Stimulated activated CD8-positive, alpha-beta memory T cell treated with anti-CD3 and anti-CD28 coated beads, Interleukin-2, amount 100 ng/mL, for 48 hours (primary cell): ENCODE results near the gene C11orf21.

Source experiments
- DNase-seq, 2 donors: peaks; one replicate each; pipeline ENCODE4 v3.0.0-alpha.2; 2020; ENCODE audit warnings: low read depth in 2 of 2

C11orf21 gene

DNA sequence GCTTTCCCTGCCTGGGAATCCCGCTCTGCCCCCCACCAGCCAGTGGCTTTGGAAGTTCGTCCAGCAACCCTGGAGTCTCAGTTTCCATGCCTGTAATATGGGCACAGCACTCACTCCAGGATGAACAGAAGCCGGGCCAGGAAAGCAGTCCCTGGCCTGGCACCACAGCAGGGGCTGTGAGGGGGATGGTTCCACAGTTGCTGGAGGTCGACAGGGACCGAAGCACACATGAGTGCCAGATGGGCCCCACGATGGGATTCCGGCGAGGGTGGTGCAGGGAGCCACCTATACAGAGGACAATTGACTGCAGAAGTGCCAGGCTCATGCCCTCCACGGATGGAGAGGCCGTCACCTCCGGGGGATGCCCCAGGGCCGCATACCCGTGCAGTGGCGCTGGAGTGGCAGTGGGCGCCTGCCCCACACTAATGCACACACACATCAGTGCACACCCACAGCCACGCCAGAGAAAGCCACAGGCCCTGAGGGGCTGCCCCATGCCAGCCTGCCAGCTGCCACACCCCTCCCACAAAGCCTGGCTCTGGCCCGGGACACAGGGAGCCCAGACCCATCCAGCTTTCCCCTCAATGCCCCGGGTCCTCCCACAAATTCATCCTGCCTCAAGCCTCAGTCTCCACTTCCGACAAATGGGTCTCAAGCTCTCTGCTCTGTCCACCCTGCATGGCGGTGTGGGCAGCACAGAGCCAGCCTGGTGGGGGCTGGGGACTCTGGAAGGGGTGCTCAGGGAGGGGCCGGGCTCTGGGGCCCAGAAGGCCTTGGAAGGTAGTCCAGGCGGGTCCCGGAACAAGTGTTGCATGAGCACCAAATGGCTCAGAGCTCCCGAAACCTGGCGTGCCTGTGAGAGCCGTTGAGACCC, 41.0 kb downstream of the C11orf21 start:
- DNase-seq: no peak

DNA sequence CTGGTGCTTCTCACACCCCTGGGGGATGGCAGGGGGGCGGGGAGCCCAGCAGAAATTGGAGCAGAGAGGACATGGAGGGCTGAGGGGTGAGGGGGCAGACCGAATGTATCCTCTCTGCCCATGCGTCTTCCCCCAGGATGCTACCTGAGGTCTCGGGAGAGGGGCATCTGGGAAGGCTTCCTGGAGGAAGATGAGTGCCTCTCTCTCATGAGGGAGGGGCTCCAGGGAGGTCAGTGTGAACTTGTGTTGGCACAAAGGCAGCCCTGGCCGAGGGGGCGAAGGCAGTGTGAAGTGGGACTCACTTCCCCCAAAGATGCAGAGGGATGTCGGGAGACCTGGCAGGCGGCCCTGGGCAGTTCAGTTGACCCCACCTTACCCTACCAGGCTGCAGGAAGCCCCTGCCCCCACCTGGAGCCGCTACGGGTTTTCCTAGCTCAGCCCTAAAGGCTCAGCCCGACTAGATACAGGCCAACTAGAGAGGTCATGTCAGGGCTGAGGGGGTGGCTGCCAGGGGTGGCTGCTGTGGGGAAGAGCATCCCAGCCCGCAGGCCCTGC, 41.7 kb downstream of the C11orf21 start:
- DNase-seq: no peak

GRCh38 chr11:2259466-2259830, 42.3 kb downstream of the C11orf21 start:
- DNase-seq: no peak

GRCh38 chr11:2258501-2259465, 42.9 kb downstream of the C11orf21 start:
- no peak for DNase-seq

- DNase-seq: no peak
Observed at GRCh38 chr11:2256951-2257700, 44.6 kb downstream of the C11orf21 start.

DNA sequence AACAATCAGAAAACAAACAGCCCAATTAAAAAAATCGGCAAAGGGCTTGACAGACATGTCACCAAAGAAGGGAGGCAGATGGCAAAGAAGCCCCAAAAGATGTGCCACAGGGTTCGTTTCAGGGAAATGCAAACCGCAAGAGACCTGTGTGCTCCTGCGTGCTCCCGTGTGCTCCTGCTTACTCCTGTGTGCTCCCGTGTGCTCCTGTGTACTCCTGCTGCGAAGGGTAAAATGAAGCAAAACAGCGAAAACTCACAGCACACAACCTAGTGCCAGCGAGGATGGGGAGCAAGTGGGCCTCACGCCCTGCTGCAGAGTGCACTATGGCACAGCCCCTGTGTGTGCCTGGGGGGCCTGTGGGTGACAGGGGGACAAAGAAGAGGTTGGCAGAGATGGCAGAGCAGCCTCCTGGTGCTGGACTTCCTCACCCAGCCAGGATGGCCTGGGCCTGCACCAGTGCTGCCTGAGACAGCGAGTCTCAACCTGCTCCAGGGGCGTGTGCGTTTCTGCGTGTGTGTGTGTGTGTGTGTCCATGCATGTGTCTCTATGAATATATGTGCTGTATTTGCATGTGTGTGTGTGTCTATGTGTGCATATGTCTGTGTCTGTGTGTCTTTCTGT, 45.3 kb downstream of the C11orf21 start:
- DNase-seq: no peak

- DNase-seq: no peak
Observed at GRCh38 chr11:2252018-2252417, 49.7 kb downstream of the C11orf21 start.

- DNase-seq: no peak
Observed at GRCh38 chr11:2251138-2251537, 50.6 kb downstream of the C11orf21 start.

DNA sequence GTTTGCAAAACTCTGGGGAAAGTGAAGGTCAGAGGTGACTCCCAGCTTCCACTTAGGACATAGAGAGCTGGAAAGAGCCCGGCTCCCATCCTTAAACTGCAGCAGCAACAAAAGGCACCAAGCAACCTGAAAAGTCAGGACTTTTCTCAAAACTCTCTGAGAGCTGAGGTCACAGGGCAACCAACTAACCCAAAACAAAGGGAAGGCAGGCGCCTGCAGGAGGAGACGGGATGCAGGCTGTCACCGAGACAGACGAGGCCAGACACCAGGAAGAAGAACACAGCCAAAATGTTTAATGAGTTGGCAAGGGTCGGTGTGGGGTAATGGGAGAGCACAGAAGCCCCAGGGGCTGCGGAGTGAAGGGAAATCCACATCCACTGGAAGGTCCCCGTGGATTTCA, 51.2 kb downstream of the C11orf21 start:
- DNase-seq: no peak

DNA sequence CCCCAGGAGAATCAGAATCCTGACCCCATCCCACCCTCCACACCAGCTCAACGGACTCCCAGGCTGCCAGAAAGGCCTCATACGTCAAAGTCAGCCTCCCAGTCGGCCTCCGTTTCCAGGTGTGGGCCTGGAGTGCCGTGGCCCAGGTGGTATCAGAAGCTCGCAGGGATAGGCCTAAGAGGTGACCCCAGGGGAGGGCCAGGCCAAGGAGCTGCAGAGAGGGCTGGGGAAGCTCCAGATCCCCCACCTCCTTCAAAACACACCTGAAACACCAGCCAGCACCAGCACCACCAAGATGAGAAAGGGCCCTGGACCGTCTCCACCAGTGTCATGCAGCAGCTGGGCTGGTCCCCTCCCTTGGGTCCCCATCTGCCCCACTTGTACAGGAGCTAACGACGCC, 51.7 kb downstream of the C11orf21 start:
- DNase-seq: no peak

DNA sequence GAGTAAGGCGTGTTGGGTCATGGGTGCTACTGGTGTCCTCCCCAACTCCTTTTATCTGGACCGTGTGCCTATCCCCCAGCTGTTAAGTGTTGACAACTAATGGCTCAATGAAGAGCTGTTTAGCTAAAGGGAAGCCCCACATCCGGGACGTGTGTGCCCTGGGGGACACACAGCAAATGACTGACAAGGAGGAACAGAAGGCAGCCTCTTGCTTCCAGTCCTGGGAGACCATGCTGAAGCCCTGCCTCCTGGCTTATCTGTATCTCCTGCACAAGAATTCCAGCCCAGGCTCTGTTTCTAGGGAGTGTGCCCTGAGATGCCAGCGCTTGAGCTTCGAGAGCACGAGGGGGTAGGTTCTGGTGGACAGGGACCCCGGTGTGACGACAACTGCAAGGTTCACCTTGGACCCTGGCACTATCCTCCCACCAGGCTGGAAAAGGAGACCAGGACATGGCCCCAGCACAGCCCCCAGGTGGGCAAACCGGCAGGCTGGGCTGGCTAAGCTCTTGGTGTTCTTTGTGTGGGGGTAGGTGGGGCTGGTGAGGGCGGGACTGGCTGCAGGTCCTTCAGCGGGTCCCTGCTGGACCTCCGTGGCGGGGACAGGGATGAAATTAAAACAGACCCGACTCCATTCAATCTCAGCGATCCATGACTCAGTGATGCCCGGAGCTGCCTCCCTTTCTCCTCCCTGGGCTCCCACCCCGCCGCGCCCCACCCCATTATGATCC, 52.4 kb downstream of the C11orf21 start:
- no peak for DNase-seq

- DNase-seq: no peak
Observed at GRCh38 chr11:2248762-2249161, 53.0 kb downstream of the C11orf21 start.

DNA sequence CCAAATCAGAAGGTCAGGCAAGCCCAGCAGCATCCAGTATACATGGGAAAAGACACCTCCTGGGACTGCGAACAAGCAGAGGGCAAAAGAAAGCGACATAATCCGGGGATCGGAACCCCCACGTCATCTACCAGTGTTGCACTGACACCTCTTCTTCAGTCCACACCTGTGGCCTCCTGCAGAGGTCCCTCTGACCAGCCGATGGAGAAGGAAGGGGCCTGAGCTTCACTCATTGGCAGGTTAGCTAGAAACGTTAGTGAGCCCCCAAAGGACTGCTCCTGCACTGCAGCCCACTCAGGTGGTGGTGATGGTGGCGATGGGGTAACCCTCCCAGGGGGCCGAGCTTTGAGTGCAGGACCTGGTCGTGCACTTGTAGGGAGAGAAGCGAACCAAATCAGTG, 53.5 kb downstream of the C11orf21 start:
- DNase-seq: no peak

- no peak for DNase-seq
Observed at GRCh38 chr11:2247496-2247895, 54.2 kb downstream of the C11orf21 start.
